Measurements from ENCODE around the gene S100A2.

The S100A2 gene

GRCh38 chr1:153544453-153545066 lies 21.1 kb downstream of the S100A2 start:
- WGBS = 45% methylated on average over 10 of the region's 10 CpGs
- Histone ChIP-seq H3K23ac (ENCODE audit: low read length in 2 of 2) (peak overlapping the region in 1 of 2 experiments; percentile 3), H3K4ac (ENCODE audit: low read depth in 1 of 2, low read length in 2 of 2) (peak overlapping the region; percentile 95 to 98), H3K27ac (ENCODE audit: low read length, poor library complexity, severe bottlenecking) (peak overlapping the region; percentile 90), H3K18ac (ENCODE audit: low read depth in 1 of 2, low read length in 2 of 2) (peak overlapping the region; percentile 89 to 90), H4K8ac (ENCODE audit: low read length) (peak overlapping the region; percentile 99), H2AFZ (ENCODE audit: low read depth, low read length) (peak overlapping the region; percentile 29), H4K91ac (ENCODE audit: low read length) (peak overlapping the region; percentile 94), H3K14ac (ENCODE audit: low read length in 2 of 2) (peak overlapping the region in 1 of 2 experiments; percentile 92), H3K4me1 (ENCODE audit: control insufficient read depth, insufficient read depth, low read depth, low read length) (peaks cover 78% of the 10 kb centered on the region), H3K27me3 (ENCODE audit: control insufficient read depth in 1 of 2, insufficient read depth in 1 of 2, low read length in 2 of 2) (no peaks in the 10 kb centered on the region), H3K9ac (ENCODE audit: low read length) (peak overlapping the region; percentile 95), H2BK12ac (ENCODE audit: low read length in 2 of 2) (peak overlapping the region; percentile 85), H3K4me3 (ENCODE audit: insufficient read depth in 1 of 2, low read depth in 1 of 2, low read length in 2 of 2) (peak overlapping the region; percentile 8 to 87), H3K36me3 (ENCODE audit: control insufficient read depth in 1 of 2, insufficient read depth in 2 of 2, low read depth in 1 of 2, low read length in 2 of 2) (peaks cover 12 to 25% of the 10 kb centered on the region in 2 experiments), H2AK5ac (ENCODE audit: low read length, severe bottlenecking) (peak overlapping the region; percentile 54), H3K4me2 (ENCODE audit: low read length, poor library complexity, severe bottlenecking) (peak overlapping the region; percentile 18), H2BK120ac (ENCODE audit: low read depth, low read length) (peak overlapping the region; percentile 92), H2BK5ac (ENCODE audit: low read depth, low read length, poor library complexity, severe bottlenecking) (peak overlapping the region; percentile 62), H2BK15ac (ENCODE audit: low read depth, poor library complexity, severe bottlenecking) (peak overlapping the region; percentile 73), H3K9me3 (ENCODE audit: control insufficient read depth, low read length) (no peaks in the 10 kb centered on the region), H3K79me1 (replicated peaks; ENCODE audit: low read length, poor library complexity, severe bottlenecking) (peaks cover 15% of the 10 kb centered on the region)
- DNase-seq = no peak

GRCh38 chr1:153543736-153544135 lies 21.9 kb downstream of the S100A2 start:
- Histone ChIP-seq H2BK12ac (ENCODE audit: low read length in 2 of 2) (no peak overlapping the region), H2BK120ac (ENCODE audit: low read depth, low read length) (no peak overlapping the region), H3K27me3 (ENCODE audit: control insufficient read depth in 1 of 2, insufficient read depth in 1 of 2, low read length in 2 of 2) (no peaks in the 10 kb centered on the region), H3K9ac (ENCODE audit: low read length) (peak overlapping the region; percentile 95), H3K14ac (ENCODE audit: low read length in 2 of 2) (no peak overlapping the region), H3K36me3 (ENCODE audit: control insufficient read depth in 1 of 2, insufficient read depth in 2 of 2, low read depth in 1 of 2, low read length in 2 of 2) (peaks cover 12 to 25% of the 10 kb centered on the region in 2 experiments), H3K4me2 (ENCODE audit: low read length, poor library complexity, severe bottlenecking) (no peak overlapping the region), H4K91ac (ENCODE audit: low read length) (no peak overlapping the region), H3K18ac (ENCODE audit: low read depth in 1 of 2, low read length in 2 of 2) (no peak overlapping the region), H3K4ac (ENCODE audit: low read depth in 1 of 2, low read length in 2 of 2) (no peak overlapping the region), H3K4me1 (ENCODE audit: control insufficient read depth, insufficient read depth, low read depth, low read length) (peaks cover 74% of the 10 kb centered on the region), H2AFZ (ENCODE audit: low read depth, low read length) (no peak overlapping the region), H4K8ac (ENCODE audit: low read length) (no peak overlapping the region), H2BK15ac (ENCODE audit: low read depth, poor library complexity, severe bottlenecking) (no peak overlapping the region), H2AK5ac (ENCODE audit: low read length, severe bottlenecking) (peak overlapping the region; percentile 80), H3K23ac (ENCODE audit: low read length in 2 of 2) (no peak overlapping the region), H3K27ac (ENCODE audit: low read length, poor library complexity, severe bottlenecking) (no peak overlapping the region), H3K9me3 (ENCODE audit: control insufficient read depth, low read length) (no peaks in the 10 kb centered on the region), H3K4me3 (ENCODE audit: insufficient read depth in 1 of 2, low read depth in 1 of 2, low read length in 2 of 2) (peak overlapping the region in 1 of 2 experiments; percentile 87), H2BK5ac (ENCODE audit: low read depth, low read length, poor library complexity, severe bottlenecking) (no peak overlapping the region), H3K79me1 (replicated peaks; ENCODE audit: low read length, poor library complexity, severe bottlenecking) (peaks cover 15% of the 10 kb centered on the region)
- DNase-seq = no peak
- 95% methylated on average over 3 of the region's 4 CpGs for WGBS

GRCh38 chr1:153542956-153543711 lies 22.5 kb downstream of the S100A2 start:
- no peak overlapping the region for H3K4ac ChIP-seq (ENCODE audit: low read depth in 1 of 2, low read length in 2 of 2)
- H3K4me1 ChIP-seq (ENCODE audit: control insufficient read depth, insufficient read depth, low read depth, low read length) = peaks cover 72% of the 10 kb centered on the region
- H4K91ac ChIP-seq (ENCODE audit: low read length) = peak overlapping the region; percentile 49
- H4K8ac ChIP-seq (ENCODE audit: low read length) = no peak overlapping the region
- H3K4me3 ChIP-seq (ENCODE audit: insufficient read depth in 1 of 2, low read depth in 1 of 2, low read length in 2 of 2) = peak overlapping the region in 1 of 2 experiments; percentile 87
- H3K36me3 ChIP-seq (ENCODE audit: control insufficient read depth in 1 of 2, insufficient read depth in 2 of 2, low read depth in 1 of 2, low read length in 2 of 2) = peaks cover 12 to 25% of the 10 kb centered on the region in 2 experiments
- H2BK15ac ChIP-seq (ENCODE audit: low read depth, poor library complexity, severe bottlenecking) = no peak overlapping the region
- H3K14ac ChIP-seq (ENCODE audit: low read length in 2 of 2) = no peak overlapping the region
- no peaks in the 10 kb centered on the region for H3K9me3 ChIP-seq (ENCODE audit: control insufficient read depth, low read length)
- 90% methylated on average over 12 of the region's 13 CpGs for WGBS
- no peak overlapping the region for H2AFZ ChIP-seq (ENCODE audit: low read depth, low read length)
- no peak overlapping the region for H3K27ac ChIP-seq (ENCODE audit: low read length, poor library complexity, severe bottlenecking)
- H2AK5ac ChIP-seq (ENCODE audit: low read length, severe bottlenecking) = peak overlapping the region; percentile 80
- no peak for DNase-seq
- H3K79me1 ChIP-seq (replicated peaks; ENCODE audit: low read length, poor library complexity, severe bottlenecking) = peaks cover 14% of the 10 kb centered on the region
- H3K4me2 ChIP-seq (ENCODE audit: low read length, poor library complexity, severe bottlenecking) = no peak overlapping the region
- peak overlapping the region in 1 of 2 experiments; percentile 66 for H3K23ac ChIP-seq (ENCODE audit: low read length in 2 of 2)
- H2BK5ac ChIP-seq (ENCODE audit: low read depth, low read length, poor library complexity, severe bottlenecking) = no peak overlapping the region
- H3K18ac ChIP-seq (ENCODE audit: low read depth in 1 of 2, low read length in 2 of 2) = no peak overlapping the region
- H3K27me3 ChIP-seq (ENCODE audit: control insufficient read depth in 1 of 2, insufficient read depth in 1 of 2, low read length in 2 of 2) = no peaks in the 10 kb centered on the region
- H2BK120ac ChIP-seq (ENCODE audit: low read depth, low read length) = no peak overlapping the region
- H2BK12ac ChIP-seq (ENCODE audit: low read length in 2 of 2) = peak overlapping the region; percentile 6 to 12
- H3K9ac ChIP-seq (ENCODE audit: low read length) = peak overlapping the region; percentile 95
